GM12878 (cell line): ENCODE results near the gene TCAF1. TPM values are rescaled to one million over a fixed set of nuclear protein-coding genes. Genes with fewer than 3 reads are reported as not detected.
"Not testable (repeated sequence)": the region's sequence is repeated elsewhere in the genome, so short reads cannot be mapped to it uniquely, and the experiment has no call there.

Experiments used
- ATAC-seq: fragments of 200-7000 bp; cut with Tn5 transposase; 3 replicates; pipeline ENCODE4 v1.9.1; 2020; ENCODE audit warnings: mild to moderate bottlenecking, moderate library complexity
- BruUV-seq: library from RNA; stranded (reverse); fragments of 400-500 nt; replicated peaks from 2 replicates; lab custom pipeline; 2021; lab: Mats Ljungman, UMichigan
- CTCF ChIA-PET: fragments of 300-600 bp; sonication (Branson Sonifier 250); formaldehyde crosslinking; extraction: SDS; loops from one replicate; lab custom pipeline; 2021; ENCODE audit warnings: inconsistent platforms; lab: Yijun Ruan, JAX
- POLR2A ChIA-PET: fragments of 350-600 bp; formaldehyde crosslinking; extraction: SDS; loops from one replicate; lab custom pipeline; 2021; ENCODE audit warnings: inconsistent platforms; lab: Charles Lee
- RAD21 ChIA-PET: fragments of 300-600 bp; sonication (Branson Sonifier 250); formaldehyde crosslinking; loops from one replicate; lab custom pipeline; 2023; ENCODE audit warnings: antibody characterized with exemption; ENCODE audit not compliant: unreplicated experiment; lab: Charles Lee
- SMC1A ChIA-PET: fragments of 300-600 bp; sonication (Branson Sonifier 250); formaldehyde crosslinking; loops from one replicate; lab custom pipeline; 2023; ENCODE audit not compliant: unreplicated experiment, uncharacterized antibody; lab: Charles Lee
- DNase-seq: peaks from one replicate; pipeline ENCODE4 v3.0.0-alpha.2; 2011; ENCODE audit warnings: low read depth, low spot score
- FAIRE-seq: peaks from 3 replicates; lab custom pipeline; 2011; peaks lifted over from hg19 to GRCh38; lab: Jason Lieb, UNC
- H2AFZ ChIP-seq: 2 replicates; pipeline ENCODE4 v1.6.0; 2011; ENCODE audit warnings: low read depth, low read length, control low read depth; ENCODE audit not compliant: control insufficient read depth
- H3K27ac ChIP-seq: 2 replicates; pipeline ENCODE4 v1.5.1; 2011; ENCODE audit warnings: control low read depth; ENCODE audit not compliant: control insufficient read depth, insufficient read depth
- H3K27me3 ChIP-seq, 2 experiments: replicated peaks in 1 of 2; 2 replicates each; pipeline versions ENCODE4 v1.6.0 to v1.6.1; 2011; ENCODE audit warnings: low read length in 1 of 2; ENCODE audit not compliant: control insufficient read depth in 2 of 2, insufficient read depth in 2 of 2
- H3K36me3 ChIP-seq, 2 experiments: 2 replicates each; pipeline ENCODE4 v1.5.1; 2011; ENCODE audit warnings: low read length in 1 of 2; ENCODE audit not compliant: control insufficient read depth in 2 of 2, insufficient read depth in 2 of 2
- H3K4me1 ChIP-seq: 2 replicates; pipeline ENCODE4 v1.6.1; 2011; ENCODE audit warnings: mild to moderate bottlenecking, low read length, moderate library complexity, mixed read lengths; ENCODE audit not compliant: control insufficient read depth, insufficient read depth
- H3K4me2 ChIP-seq: 2 replicates; pipeline ENCODE4 v1.6.0; 2011; ENCODE audit warnings: control low read depth; ENCODE audit not compliant: control insufficient read depth, insufficient read depth
- H3K4me3 ChIP-seq: fragments of 200-600 bp; sonication (generic); 2 replicates; pipeline ENCODE4 v1.5.1; 2016
- H3K79me2 ChIP-seq: 2 replicates; pipeline ENCODE4 v1.6.0; 2011; ENCODE audit warnings: low read length; ENCODE audit not compliant: control insufficient read depth, insufficient read depth
- H3K9ac ChIP-seq: 2 replicates; pipeline ENCODE4 v1.8.0; 2011; ENCODE audit warnings: low read length, control low read depth, mixed read lengths; ENCODE audit not compliant: control insufficient read depth, insufficient read depth
- H3K9me3 ChIP-seq: replicated peaks from 3 replicates; pipeline ENCODE4 v1.5.1; 2011; ENCODE audit warnings: mild to moderate bottlenecking, low read length; ENCODE audit not compliant: control insufficient read depth, insufficient read depth
- H4K20me1 ChIP-seq: 2 replicates; pipeline ENCODE4 v1.6.0; 2011; ENCODE audit not compliant: control insufficient read depth, insufficient read depth
- WGBS: methylation state at CpG from one replicate; pipeline ENCODE4 v1.1.6; 2016; ENCODE audit warnings: low lambda C conversion rate; ENCODE audit not compliant: insufficient replicate concordance, insufficient coverage; ENCODE audit errors: missing lambda C conversion rate; 5-methylcytosine and 5-hydroxymethylcytosine counted together
- in situ Hi-C: fragments of 300-500 bp; cut with MboI; formaldehyde crosslinking; loops from 9 replicates; pipeline ENCODE4 v1.14.3; 2018; ENCODE audit warnings: mixed read lengths
- intact Hi-C: fragments of 100-400 bp; cut with micrococcal nuclease; formaldehyde crosslinking; loops from one replicate; pipeline ENCODE4 v1.14.2; 2022; ENCODE audit not compliant: unreplicated experiment
- polyA plus RNA-seq, 11 experiments: library from polyadenylated mRNA; depleted of rRNA in 4 of 11; unstranded in 6 of 11; stranded (reverse) in 5 of 11; fragments of >200 nt; fragmentation: Nextera tagmentation in 4 of 11; fragmentation: Illumina TruSeq in 1 of 11; extraction: Ambion mirVana in 4 of 11; extraction: Trizol in 1 of 11; gene quantifications; 1 replicate in 1 of 11; 2 replicates in 10 of 11; pipeline versions ENCODE4 v1.2.1 to v1.2.3, GENCODE V29; 2011 to 2016; ENCODE audit warnings: inconsistent platforms in 2 of 11, missing spikeins in 2 of 11, low read depth in 1 of 11
- total RNA-seq, 4 experiments: library from RNA; depleted of rRNA in 3 of 4; stranded (reverse); fragments of >200 nt in 3 of 4; fragmentation: Illumina TruSeq in 1 of 4; extraction: Trizol in 1 of 4; gene quantifications; 2 replicates each; pipeline versions ENCODE4 v1.2.1 to v1.2.3, GENCODE V29; 2013 to 2021

Gene TCAF1
- total and polyA plus RNA-seq, 10 of the 15 experiments (the other 5 are each of a cell fraction or from before 2014, with no cell fraction given) = 2.2 to 16.3 (median 8.0) TPM

DNA sequence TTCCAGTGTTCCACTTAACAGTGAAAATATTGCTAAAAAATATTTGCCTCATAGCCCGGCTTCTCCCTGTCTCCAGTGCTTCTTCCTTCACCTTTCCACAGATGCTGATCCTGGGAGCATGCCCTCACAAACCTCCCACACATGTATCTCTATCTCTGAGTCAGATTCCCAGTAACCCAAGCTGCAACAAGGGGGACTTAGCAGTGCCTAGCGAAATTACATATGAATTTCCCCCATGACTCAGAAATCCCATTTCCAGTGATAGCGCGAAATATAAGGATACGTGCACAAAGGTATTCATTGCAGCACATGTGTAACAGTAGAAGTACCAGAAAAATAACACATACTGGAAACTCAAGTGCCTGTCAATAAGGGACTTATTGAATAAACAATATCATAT is 75.4 kb downstream of the TCAF1 start:
- POLR2A ChIA-PET, H3K4me1 ChIP-seq, H3K9me3 ChIP-seq, ATAC-seq, H3K9ac ChIP-seq, in situ Hi-C loops, SMC1A ChIA-PET, DNase-seq, H3K4me3 ChIP-seq, FAIRE-seq, intact Hi-C loops, H3K79me2 ChIP-seq, BruUV-seq, H3K27ac ChIP-seq, RAD21 ChIA-PET, CTCF ChIA-PET, H2AFZ ChIP-seq, H3K36me3 ChIP-seq, H3K27me3 ChIP-seq, H4K20me1 ChIP-seq, H3K4me2 ChIP-seq: not testable (repeated sequence)
- no CpG with 5 or more reads among the region's 5 CpGs for WGBS

DNA sequence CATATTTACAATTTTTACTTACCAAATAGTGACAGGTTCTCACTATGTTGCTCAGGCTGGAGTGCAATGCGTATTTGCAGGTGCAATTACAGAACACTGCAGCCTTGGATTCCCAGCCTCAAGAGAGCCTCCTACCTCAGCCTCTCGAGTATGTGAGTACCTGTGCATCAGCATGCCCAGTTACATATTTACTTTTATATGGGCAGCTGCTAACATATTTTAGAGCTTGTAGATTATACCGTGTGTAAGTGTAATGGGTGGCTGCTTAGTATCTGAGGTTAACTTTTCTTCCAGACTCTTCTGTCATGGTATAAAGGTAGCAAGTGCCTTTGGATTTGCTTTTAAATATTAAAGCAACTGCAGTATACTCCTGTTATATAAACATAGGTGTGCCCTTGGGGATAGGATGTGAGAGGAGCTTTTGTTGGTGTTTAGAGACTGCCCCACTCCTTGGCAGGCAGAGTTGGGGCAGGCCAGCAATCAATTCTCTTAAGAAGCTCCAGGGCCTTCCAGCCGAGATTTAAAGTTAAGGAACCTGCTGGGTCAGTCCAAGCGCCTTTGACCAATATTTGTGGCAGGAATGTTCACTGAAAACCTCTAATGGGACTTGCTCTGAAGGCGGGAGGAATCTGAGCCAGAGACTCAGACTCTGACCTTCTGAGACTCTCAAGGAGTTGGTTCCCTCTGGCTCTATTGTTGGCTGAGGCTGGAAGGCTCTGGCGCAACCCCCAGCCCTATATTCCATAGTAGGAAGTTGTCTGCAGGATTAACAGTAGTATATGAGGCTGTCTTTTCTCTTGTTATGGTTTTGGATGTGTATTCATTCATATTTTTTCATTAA is 77.5 kb downstream of the TCAF1 start:
- POLR2A ChIA-PET, H3K4me3 ChIP-seq, H3K36me3 ChIP-seq, SMC1A ChIA-PET, ATAC-seq, CTCF ChIA-PET, H3K9me3 ChIP-seq, H3K27me3 ChIP-seq, in situ Hi-C loops, H4K20me1 ChIP-seq, DNase-seq, BruUV-seq, intact Hi-C loops, H3K79me2 ChIP-seq, H3K27ac ChIP-seq, RAD21 ChIA-PET, H3K4me2 ChIP-seq, FAIRE-seq, H2AFZ ChIP-seq, H3K4me1 ChIP-seq, H3K9ac ChIP-seq: not testable (repeated sequence)
- no CpG with 5 or more reads among the region's 7 CpGs for WGBS

DNA sequence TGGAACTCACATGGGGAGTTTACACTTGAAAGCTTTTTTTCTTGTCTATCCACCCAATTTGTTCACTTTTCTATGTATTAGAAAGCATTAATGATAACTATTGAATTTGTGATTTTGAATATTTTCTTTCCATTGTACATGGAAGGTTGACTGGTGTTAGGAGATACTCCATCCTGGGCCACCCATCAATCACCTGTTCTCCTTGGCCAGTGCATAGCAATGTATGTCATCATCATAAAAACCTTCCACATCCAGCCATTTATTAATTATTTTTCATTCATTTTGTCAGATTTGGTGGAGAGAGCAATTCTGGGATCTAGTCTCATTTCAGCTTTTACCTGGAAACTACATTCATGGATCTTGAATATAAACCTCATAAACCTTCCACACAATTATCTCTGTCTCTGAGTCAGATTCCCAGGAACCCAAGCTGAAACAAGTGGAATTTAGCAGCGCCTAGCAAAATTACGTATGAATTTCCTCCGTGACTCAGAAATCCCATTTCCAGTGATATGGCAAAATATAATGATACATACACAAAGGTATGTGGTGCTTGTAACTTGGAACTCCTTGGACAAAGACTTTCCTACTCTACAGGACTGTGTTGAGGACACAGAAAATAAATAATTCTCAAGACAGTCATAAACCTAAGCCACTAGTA is 78.2 kb downstream of the TCAF1 start:
- BruUV-seq, FAIRE-seq: not testable (repeated sequence)

More for the DNA sequence above, 78.2 kb downstream of the TCAF1 start:
- H3K9ac ChIP-seq, H3K79me2 ChIP-seq, H3K27me3 ChIP-seq, H2AFZ ChIP-seq, ATAC-seq, H3K4me3 ChIP-seq, H3K4me1 ChIP-seq, H3K9me3 ChIP-seq, DNase-seq, H3K27ac ChIP-seq, POLR2A ChIA-PET, H3K36me3 ChIP-seq, CTCF ChIA-PET, RAD21 ChIA-PET, H4K20me1 ChIP-seq, in situ Hi-C loops, intact Hi-C loops, SMC1A ChIA-PET, H3K4me2 ChIP-seq: not testable (repeated sequence)
- no CpG with 5 or more reads among the region's 3 CpGs for WGBS
